Measurements from ENCODE around the gene TOLLIP. TPM values are rescaled to one million over a fixed set of nuclear protein-coding genes. Genes with fewer than 3 reads are reported as not detected.
"Not testable (repeated sequence)": the region's sequence is repeated elsewhere in the genome, so short reads cannot be mapped to it uniquely, and the experiment has no call there.

The TOLLIP gene
- total RNA-seq, 1 experiment from 2014 or later = 21.5 TPM

DNA sequence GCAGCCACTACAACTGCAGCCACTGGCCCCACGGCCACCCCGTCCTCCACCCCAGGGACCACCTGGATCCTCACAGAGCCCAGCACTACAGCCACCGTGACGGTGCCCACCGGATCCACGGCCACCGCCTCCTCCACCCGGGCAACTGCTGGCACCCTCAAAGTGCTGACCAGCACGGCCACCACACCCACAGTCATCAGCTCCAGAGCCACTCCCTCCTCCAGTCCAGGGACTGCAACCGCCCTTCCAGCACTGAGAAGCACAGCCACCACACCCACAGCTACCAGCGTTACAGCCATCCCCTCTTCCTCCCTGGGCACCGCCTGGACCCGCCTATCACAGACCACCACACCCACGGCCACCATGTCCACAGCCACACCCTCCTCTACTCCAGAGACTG is 63.1 kb downstream of the TOLLIP start:
- DNase-seq (ENCODE audit: low read depth) = not testable (repeated sequence)

DNA sequence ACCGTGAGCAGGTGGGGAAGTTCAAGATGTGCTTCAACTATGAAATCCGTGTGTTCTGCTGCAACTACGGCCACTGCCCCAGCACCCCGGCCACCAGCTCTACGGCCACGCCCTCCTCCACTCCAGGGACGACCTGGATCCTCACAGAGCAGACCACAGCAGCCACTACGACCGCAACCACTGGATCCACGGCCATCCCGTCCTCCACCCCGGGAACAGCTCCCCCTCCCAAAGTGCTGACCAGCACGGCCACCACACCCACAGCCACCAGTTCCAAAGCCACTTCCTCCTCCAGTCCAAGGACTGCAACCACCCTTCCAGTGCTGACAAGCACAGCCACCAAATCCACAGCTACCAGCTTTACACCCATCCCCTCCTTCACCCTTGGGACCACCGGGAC is 63.7 kb downstream of the TOLLIP start:
- not testable (repeated sequence) for DNase-seq (ENCODE audit: low read depth)

DNA sequence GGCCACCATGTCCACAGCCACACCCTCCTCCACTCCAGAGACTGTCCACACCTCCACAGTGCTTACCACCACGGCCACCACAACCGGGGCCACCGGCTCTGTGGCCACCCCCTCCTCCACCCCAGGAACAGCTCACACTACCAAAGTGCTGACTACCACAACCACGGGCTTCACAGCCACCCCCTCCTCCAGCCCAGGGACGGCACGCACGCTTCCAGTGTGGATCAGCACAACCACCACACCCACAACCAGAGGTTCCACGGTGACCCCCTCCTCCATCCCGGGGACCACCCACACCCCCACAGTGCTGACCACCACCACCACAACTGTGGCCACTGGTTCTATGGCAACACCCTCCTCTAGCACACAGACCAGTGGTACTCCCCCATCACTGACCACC is 64.9 kb downstream of the TOLLIP start:
- DNase-seq (ENCODE audit: low read depth) = not testable (repeated sequence)

DNA sequence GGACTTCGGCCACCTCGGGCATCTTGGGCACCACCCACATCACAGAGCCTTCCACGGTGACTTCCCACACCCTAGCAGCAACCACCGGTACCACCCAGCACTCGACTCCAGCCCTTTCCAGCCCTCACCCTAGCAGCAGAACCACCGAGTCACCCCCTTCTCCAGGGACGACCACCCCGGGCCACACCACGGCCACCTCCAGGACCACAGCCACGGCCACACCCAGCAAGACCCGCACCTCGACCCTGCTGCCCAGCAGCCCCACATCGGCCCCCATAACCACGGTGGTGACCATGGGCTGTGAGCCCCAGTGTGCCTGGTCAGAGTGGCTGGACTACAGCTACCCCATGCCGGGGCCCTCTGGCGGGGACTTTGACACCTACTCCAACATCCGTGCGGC is 65.9 kb downstream of the TOLLIP start:
- DNase-seq (ENCODE audit: low read depth) = not testable (repeated sequence)

DNA sequence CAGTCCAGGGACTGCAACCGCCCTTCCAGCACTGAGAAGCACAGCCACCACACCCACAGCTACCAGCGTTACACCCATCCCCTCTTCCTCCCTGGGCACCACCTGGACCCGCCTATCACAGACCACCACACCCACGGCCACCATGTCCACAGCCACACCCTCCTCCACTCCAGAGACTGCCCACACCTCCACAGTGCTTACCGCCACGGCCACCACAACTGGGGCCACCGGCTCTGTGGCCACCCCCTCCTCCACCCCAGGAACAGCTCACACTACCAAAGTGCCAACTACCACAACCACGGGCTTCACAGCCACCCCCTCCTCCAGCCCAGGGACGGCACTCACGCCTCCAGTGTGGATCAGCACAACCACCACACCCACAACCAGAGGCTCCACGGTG is 66.7 kb downstream of the TOLLIP start:
- DNase-seq (ENCODE audit: low read depth) = not testable (repeated sequence)

DNA sequence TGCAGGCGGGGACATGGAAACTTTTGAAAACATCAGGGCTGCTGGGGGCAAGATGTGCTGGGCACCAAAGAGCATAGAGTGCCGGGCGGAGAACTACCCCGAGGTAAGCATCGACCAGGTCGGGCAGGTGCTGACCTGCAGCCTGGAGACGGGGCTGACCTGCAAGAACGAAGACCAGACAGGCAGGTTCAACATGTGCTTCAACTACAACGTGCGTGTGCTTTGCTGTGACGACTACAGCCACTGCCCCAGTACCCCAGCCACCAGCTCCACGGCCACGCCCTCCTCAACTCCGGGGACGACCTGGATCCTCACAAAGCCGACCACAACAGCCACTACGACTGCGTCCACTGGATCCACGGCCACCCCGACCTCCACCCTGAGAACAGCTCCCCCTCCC is 67.1 kb downstream of the TOLLIP start:
- DNase-seq (ENCODE audit: low read depth) = no peak

DNA sequence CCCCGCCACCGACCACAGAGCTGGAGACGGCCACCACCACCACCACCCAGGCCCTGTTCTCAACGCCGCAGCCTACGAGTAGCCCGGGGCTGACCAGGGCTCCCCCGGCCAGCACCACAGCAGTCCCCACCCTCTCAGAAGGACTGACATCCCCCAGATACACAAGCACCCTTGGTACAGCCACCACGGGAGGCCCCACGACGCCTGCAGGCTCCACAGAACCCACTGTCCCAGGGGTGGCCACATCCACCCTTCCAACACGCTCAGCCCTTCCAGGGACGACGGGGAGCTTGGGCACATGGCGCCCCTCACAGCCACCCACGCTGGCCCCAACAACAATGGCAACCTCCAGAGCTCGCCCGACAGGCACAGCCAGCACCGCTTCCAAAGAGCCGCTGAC is 67.7 kb downstream of the TOLLIP start:
- no peak for DNase-seq (ENCODE audit: low read depth)

DNA sequence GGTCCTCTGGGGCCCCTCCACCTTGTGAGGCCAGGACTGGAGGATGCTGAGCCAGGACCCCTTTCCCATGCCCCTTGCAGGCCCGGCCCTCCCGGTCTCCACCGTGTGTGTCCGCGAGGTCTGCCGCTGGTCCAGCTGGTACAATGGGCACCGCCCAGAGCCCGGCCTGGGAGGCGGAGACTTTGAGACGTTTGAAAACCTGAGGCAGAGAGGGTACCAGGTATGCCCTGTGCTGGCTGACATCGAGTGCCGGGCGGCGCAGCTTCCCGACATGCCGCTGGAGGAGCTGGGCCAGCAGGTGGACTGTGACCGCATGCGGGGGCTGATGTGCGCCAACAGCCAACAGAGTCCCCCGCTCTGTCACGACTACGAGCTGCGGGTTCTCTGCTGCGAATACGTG is 68.7 kb downstream of the TOLLIP start:
- DNase-seq (ENCODE audit: low read depth) = no peak

DNA sequence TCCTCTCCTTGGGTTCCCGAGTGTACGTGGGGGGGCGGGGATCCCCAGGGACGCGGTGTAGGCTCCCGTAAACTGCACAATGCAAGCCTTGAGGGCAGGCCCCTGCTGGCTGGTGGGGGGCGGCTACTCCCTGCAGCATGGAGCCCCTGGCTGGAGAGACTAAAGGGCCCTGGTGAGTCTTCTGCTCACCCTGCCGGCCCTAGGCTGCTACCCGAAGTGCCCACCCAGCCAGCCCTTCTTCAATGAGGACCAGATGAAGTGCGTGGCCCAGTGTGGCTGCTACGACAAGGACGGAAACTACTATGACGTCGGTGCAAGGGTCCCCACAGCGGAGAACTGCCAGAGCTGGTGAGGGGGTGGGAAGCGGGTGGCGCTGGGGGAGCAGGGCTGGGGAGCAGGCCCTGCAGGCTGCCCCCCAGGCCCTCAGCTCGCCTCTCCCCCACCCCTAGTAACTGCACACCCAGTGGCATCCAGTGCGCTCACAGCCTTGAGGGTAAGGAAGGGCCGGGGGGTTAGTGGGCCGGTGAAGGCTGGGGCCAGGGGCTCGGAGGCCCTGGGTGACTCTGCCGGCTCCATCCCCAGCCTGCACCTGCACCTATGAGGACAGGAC is 69.7 kb downstream of the TOLLIP start:
- DNase-seq (ENCODE audit: low read depth) = no peak

DNA sequence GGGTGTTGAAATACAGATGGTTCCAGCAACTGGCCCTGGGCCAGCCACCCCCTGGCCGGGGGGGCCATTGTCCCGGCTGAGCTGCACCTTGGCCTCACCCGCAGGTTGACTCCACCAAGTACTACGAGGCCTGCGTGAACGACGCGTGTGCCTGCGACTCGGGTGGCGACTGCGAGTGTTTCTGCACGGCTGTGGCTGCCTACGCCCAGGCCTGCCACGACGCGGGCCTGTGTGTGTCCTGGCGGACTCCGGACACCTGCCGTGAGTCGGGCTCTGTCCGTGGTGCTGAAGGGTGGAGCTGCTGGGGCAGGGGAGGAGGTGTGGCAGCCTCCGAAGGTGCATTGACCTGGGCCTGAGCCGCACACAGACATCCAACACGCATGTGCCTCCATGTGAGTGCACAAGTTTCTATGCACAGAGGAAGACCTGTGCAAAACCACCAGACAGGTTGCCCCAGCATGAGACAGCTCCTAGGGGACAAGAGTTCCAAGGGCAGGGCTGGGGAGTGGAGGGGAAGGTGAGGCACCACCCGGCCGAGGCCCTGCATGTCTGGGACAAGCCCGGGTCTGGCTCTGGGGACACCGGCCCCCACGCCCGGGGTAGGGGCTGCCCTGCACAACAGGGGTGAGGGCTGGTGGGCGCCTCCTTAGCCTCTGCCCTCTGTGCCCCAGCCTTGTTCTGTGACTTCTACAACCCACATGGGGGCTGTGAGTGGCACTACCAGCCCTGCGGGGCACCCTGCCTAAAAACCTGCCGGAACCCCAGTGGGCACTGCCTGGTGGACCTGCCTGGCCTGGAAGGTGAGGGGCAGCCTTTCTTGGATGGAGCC is 70.5 kb downstream of the TOLLIP start:
- no peak for DNase-seq (ENCODE audit: low read depth)

DNA sequence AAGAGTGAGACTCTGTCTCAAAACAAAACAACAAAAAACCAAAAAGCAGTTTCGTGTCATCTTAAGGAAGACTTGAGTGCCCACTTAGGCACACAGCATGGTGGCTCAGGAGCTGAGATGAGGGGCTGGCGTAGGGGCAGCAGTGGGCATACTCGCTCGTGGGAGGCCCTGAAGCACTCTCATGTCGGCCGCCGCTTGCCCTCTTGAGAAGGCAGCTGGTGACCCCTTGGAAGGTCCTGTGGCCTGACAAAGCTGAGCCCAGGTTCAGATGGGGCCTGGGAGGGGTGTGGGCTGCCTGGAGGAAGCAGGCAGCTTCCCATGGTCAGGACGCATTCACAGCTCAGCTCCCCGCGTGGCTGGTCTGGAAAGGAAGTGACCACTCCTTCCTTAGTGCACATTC is 71.6 kb downstream of the TOLLIP start:
- DNase-seq (ENCODE audit: low read depth) = no peak

DNA sequence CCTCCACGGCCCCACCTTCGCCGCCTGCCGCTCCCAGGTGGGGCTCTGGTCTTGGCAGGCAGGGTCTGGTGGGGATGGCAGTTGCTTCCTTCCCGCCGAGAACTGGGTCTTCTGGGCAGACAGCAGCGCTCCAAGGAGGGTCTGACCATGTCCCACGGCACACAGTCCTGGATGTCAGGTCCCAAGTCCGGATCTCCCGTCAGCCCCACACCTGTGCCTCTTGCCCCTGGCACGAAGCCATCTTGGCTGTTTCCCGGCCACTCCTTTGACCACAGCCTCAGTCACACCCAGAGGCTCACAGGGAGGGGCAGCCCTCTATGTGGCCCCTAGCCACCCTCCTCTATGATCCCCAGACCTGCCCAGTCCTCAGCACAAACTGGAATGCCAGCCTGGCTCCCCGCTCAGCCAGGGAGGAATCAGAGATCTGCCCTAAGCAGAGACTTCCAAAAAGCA is 72.3 kb downstream of the TOLLIP start:
- DNase-seq (ENCODE audit: low read depth) = no peak

DNA sequence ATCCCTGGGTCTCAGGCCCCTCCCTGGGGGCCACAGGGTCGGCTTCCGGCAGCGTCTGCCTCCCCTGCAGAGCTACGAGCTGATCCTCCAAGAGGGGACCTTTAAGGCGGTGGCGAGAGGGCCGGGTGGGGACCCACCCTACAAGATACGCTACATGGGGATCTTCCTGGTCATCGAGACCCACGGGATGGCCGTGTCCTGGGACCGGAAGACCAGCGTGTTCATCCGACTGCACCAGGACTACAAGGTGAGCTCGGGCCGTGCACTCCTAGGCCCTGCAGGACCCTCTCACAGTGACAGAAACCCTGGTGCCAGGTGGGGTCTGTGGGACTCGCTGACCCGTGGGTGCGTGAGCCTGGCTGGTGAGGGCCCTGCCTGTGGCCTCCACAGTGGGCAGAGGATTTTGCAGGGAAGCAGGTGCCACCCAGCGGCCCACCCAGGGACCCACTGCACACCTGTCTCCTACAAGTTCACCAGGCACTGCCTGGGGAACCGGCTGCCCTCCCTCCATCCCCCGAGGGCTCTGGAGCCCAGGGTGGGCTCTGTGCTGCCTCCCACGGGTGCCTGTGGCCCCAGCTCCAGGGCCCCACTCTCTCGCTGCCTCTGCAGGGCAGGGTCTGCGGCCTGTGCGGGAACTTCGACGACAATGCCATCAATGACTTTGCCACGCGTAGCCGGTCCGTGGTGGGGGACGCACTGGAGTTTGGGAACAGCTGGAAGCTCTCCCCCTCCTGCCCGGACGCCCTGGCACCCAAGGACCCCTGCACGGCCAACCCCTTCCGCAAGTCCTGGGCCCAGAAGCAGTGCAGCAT is 72.9 kb downstream of the TOLLIP start:
- no peak for DNase-seq (ENCODE audit: low read depth)

DNA sequence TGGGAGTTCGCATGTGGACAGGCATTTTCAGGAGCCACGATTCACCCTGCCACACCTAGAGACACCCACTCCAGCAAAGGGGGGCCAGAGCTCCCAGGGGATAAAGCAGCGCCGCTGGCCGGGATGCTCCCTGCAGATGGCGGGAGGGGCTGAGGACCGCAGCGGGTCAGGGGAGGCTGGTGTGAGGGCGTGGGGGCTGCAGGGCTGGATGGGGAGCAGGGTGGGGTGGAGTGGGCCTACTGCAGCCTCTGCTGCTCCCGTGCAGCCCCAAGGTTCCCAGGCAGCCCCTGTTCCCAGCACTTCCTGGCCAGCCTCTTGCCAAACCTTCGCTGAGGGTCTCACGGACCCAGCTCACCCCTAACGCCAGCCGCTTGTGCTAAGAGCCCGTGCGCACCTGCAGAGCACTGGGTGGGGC is 73.5 kb downstream of the TOLLIP start:
- no peak for DNase-seq (ENCODE audit: low read depth)

DNA sequence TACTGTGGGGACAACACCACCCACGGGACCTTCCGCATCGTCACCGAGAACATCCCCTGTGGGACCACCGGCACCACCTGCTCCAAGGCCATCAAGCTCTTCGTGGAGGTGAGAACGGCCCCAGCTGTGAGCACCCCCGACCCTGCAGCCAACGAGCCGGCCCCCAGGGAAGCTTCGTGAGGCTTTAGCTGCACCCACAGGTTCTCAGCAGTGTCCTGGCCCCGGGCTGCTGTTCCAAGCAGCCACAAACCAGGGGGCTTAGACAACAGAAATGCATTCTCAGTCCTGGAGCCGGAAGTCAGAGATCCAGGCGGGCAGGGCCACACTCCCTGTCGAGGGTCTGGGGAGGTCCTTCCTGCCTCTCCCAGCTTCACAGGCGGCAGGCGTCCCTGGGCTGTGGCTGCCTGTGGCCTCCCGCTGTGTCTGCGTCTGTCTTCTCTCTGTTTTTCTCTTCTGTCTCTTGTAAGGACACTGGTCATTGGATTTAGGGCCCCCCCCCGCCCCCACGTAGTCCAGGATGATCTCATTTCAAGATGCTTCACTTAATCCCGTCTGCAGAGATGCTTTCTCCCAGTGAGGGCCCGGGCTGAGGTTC is 74.0 kb downstream of the TOLLIP start:
- DNase-seq (ENCODE audit: low read depth) = no peak

DNA sequence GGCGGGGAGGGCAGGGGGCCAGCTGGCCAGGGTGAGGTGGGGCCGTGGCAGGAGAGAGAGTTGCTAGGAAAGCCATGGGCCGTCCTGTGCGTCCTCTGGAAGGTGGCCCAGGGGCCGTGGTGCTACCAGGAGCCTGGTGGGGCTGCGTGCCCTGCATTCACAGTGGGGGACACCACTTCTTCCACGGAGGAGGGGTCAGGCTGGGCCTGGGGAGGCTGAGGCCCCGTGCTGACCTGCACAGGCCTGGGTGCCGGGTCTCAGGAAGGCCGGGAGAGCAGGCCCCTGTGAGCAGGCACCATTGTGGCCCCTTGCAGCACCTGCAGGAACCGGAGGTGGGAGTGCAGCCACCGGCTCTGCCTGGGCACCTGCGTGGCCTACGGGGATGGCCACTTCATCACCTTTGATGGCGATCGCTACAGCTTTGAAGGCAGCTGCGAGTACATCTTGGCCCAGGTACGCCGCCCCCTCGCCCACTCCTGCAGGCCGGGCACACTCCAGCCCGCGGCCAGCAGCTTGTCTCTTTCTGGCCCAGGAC is 74.6 kb downstream of the TOLLIP start:
- DNase-seq (ENCODE audit: low read depth) = no peak

DNA sequence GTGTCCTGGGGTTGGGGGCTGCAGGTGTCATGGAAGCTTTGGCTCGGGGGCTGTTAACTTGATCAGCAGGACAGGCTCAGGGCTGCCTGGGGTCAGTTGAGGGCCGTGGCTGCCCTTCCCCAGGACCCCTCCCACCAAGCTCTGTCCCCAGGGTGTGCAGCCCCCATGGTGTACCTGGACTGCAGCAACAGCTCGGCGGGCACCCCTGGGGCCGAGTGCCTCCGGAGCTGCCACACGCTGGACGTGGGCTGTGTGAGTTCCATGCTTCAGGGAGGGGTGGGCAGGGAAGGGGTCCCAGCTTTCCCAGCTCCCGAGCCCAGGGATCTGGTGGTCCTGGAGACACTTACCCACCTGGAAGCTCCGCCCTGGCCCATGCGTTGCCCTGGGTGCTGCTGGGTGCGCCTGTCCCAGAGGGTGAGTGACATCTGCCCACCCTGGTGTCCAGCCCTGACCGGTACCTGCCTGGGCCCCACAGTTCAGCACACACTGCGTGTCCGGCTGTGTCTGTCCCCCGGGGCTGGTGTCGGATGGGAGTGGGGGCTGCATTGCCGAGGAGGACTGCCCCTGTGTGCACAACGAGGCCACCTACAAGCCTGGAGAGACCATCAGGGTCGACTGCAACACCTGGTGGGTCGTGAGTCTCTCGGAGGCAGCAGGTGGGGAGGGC is 75.2 kb downstream of the TOLLIP start:
- DNase-seq (ENCODE audit: low read depth) = no peak

DNA sequence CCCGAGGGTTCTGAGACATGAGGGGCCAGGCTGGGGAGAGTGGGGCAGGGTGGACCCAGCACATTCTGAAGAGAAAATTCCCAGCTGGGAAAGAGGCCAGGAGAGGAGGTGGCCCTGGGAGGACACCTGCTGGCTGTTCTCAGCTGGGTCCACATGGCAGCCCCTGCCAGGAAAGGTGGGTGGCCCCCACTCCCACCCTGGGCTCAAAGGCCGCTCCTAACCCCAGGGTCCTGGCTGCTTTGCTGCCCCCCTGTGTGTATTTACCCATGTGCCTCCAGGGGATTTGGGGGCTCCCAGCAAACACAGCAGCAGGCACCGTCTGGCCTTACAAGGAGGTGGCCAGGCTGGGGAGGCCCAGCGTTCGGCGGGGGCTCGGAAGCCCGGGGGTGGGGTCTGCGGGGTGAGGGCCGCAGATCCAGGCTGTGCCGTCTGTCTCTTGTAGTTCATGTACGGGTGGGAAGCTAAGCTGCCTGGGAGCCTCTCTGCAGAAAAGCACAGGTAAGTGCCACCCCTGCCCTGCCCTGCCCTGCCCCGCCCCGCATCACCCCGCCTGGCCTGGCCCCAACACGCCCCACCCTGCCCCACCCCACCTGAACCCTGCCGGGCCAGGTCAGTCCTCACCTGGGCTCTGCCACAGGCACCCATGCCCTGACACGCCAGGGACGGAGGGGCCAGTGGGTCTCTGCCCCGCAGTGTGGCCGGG is 75.9 kb downstream of the TOLLIP start:
- DNase-seq (ENCODE audit: low read depth) = no peak

DNA sequence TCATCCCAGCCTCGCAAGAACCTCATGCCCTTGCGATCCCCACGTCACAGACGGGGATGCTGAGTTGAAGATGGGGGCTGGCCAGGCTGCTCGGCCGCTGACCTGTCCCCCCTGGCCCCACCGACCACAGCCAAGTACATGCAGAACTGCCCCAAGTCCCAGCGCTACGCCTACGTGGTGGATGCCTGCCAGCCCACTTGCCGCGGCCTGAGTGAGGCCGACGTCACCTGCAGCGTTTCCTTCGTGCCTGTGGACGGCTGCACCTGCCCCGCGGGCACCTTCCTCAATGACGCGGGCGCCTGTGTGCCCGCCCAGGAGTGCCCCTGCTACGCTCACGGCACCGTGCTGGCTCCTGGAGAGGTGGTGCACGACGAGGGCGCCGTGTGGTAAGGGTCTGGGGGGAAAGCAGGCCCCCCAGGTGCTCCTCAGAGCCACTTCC is 76.5 kb downstream of the TOLLIP start:
- no peak for DNase-seq (ENCODE audit: low read depth)

DNA sequence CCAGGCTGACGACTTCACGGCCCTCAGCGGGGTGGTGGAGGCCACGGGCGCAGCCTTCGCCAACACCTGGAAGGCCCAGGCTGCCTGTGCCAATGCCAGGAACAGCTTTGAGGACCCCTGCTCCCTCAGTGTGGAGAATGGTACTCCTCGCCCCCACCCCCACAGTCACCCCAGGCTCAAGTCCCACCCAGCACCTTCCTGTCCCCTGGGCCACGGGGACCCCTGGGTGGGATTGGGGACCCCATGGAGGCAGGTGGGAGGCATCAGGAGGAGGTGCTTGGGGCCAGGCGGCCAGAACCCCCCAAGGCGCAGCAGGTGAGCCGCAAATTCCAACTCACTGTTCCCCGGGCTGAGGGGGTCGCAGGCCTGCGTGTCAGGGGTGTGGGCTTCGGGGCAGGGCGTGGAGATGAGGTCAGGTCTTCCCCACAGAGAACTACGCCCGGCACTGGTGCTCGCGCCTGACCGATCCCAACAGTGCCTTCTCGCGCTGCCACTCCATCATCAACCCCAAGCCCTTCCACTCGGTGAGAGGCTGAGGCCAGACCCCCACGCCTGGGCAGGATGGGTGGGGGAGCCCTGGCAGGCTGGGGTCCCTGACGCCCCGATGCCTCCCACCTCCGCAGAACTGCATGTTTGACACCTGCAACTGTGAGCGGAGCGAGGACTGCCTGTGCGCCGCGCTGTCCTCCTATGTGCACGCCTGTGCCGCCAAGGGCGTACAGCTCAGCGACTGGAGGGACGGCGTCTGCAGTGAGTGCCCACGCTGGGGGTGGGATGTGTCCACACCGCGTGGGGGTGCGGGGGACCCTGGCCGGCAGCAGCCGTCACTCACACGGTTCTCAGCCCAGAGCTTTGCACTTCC is 77.2 kb downstream of the TOLLIP start:
- DNase-seq (ENCODE audit: low read depth) = no peak

All from M059J (cell line).